ENCODE measurements around the gene CRIP2. TPM values are rescaled to one million over a fixed set of nuclear protein-coding genes. Genes with fewer than 3 reads are reported as not detected.

Gene CRIP2
- total and polyA plus RNA-seq, 4 donors: 4.3 to 40.0 (median 20.7) TPM

DNA sequence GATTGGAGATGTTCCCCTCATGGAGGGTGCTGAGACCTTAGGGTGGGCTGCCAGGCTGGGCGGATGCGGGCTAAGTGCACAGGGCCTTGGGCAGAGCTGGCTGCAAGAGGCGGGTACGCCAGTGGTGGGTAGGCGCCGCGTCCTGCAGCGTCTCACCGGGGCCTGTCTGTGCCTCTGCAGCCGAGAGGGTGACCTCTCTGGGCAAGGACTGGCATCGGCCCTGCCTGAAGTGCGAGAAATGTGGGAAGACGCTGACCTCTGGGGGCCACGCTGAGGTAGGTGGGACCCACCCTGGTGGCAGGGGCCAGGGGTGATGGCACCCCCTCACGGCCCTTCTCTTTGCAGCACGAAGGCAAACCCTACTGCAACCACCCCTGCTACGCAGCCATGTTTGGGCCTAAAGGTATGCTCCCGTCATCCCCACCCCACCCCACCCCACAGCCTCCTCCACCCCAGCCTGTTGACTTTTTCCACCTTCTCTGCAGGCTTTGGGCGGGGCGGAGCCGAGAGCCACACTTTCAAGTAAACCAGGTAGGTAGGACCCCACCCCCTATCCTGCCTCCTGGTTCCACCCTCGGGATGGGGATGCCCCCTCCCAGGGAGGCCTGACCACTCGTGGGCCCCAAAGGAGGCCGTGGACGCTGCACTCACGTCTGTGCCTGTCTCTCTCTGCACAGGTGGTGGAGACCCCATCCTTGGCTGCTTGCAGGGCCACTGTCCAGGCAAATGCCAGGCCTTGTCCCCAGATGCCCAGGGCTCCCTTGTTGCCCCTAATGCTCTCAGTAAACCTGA is 13.6 kb downstream of the CRIP2 start:
- Histone ChIP-seq H3K27me3 (ENCODE audit: control insufficient read depth in 4 of 4, insufficient read depth in 4 of 4, low read length in 3 of 4) (no peaks in the 10 kb centered on the region), H3K9ac (ENCODE audit: low read depth in 1 of 2, low read length in 2 of 2) (no peak overlapping the region), H3K9me3 (ENCODE audit: control insufficient read depth in 4 of 4, low read length in 3 of 4) (no peaks in the 10 kb centered on the region), H3K4me3 (ENCODE audit: low read depth in 1 of 3, low read length in 3 of 3) (peak overlapping the region in 1 of 3 donors; percentile 25), H3K4me1 (ENCODE audit: control insufficient read depth in 4 of 4, insufficient read depth in 4 of 4, low read length in 3 of 4) (peaks cover 10 to 50% (median 25%) of the 10 kb centered on the region in 4 donors), H3K36me3 (ENCODE audit: control insufficient read depth in 4 of 4, insufficient read depth in 3 of 4, low read depth in 1 of 4, low read length in 3 of 4) (peaks cover 0 to 1% (median 0%) of the 10 kb centered on the region in 4 donors), H3K27ac (ENCODE audit: low read depth in 1 of 2, low read length in 2 of 2) (peak overlapping the region in 1 of 2 donors; percentile 16)
- TF ChIP-seq GABPA (IDR thresholded peaks at IDR 0.05 in 1 of 2, conservative IDR thresholded peaks at IDR 0.05 in 1 of 2): no peak
- no peak for TF ChIP-seq TAF1 (conservative IDR thresholded peaks at IDR 0.05)
- no peak for DNase-seq (ENCODE audit: low spot score)
- 52% methylated on average over 26 of the region's 26 CpGs for WGBS

- WGBS: 66% methylated on average over 20 of the region's 20 CpGs
- no peaks in the 10 kb centered on the region for H3K27me3 ChIP-seq (ENCODE audit: control insufficient read depth in 4 of 4, insufficient read depth in 4 of 4, low read length in 3 of 4)
- H3K36me3 ChIP-seq (ENCODE audit: control insufficient read depth in 4 of 4, insufficient read depth in 3 of 4, low read depth in 1 of 4, low read length in 3 of 4): peaks cover 0 to 1% (median 0%) of the 10 kb centered on the region in 4 donors
- H3K9me3 ChIP-seq (ENCODE audit: control insufficient read depth in 4 of 4, low read length in 3 of 4): no peaks in the 10 kb centered on the region
- no peak for DNase-seq (ENCODE audit: low spot score)
- peaks cover 10 to 56% (median 31%) of the 10 kb centered on the region in 4 donors for H3K4me1 ChIP-seq (ENCODE audit: control insufficient read depth in 4 of 4, insufficient read depth in 4 of 4, low read length in 3 of 4)
- no peak overlapping the region for H3K27ac ChIP-seq (ENCODE audit: low read depth in 1 of 2, low read length in 2 of 2)
- no peak overlapping the region for H3K9ac ChIP-seq (ENCODE audit: low read depth in 1 of 2, low read length in 2 of 2)
- TF ChIP-seq YY1 (IDR thresholded peaks at IDR 0.05): no peak
- no peak for TF ChIP-seq JUND (IDR thresholded peaks at IDR 0.05)
- TF ChIP-seq RAD21 (IDR thresholded peaks at IDR 0.05): no peak
- TF ChIP-seq TAF1 (conservative IDR thresholded peaks at IDR 0.05): no peak
- TF ChIP-seq, protein P1, sequence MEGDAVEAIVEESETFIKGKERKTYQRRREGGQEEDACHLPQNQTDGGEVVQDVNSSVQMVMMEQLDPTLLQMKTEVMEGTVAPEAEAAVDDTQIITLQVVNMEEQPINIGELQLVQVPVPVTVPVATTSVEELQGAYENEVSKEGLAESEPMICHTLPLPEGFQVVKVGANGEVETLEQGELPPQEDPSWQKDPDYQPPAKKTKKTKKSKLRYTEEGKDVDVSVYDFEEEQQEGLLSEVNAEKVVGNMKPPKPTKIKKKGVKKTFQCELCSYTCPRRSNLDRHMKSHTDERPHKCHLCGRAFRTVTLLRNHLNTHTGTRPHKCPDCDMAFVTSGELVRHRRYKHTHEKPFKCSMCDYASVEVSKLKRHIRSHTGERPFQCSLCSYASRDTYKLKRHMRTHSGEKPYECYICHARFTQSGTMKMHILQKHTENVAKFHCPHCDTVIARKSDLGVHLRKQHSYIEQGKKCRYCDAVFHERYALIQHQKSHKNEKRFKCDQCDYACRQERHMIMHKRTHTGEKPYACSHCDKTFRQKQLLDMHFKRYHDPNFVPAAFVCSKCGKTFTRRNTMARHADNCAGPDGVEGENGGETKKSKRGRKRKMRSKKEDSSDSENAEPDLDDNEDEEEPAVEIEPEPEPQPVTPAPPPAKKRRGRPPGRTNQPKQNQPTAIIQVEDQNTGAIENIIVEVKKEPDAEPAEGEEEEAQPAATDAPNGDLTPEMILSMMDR (IDR thresholded peaks at IDR 0.05; ENCODE audit: low read depth, low read length, missing input control): no peak
- no peak for TF ChIP-seq FOXA1 (IDR thresholded peaks at IDR 0.05)
- no peak for TF ChIP-seq FOXA2 (IDR thresholded peaks at IDR 0.05)
- TF ChIP-seq GABPA (IDR thresholded peaks at IDR 0.05 in 1 of 2, conservative IDR thresholded peaks at IDR 0.05 in 1 of 2): no peak
- no peak for TF ChIP-seq HNF4G (IDR thresholded peaks at IDR 0.05)
- TF ChIP-seq HNF4A (conservative IDR thresholded peaks at IDR 0.05): no peak
- TF ChIP-seq SP1 (IDR thresholded peaks at IDR 0.05): no peak
- no peak for TF ChIP-seq NR2F2 (IDR thresholded peaks at IDR 0.05)
- TF ChIP-seq, protein P2, sequence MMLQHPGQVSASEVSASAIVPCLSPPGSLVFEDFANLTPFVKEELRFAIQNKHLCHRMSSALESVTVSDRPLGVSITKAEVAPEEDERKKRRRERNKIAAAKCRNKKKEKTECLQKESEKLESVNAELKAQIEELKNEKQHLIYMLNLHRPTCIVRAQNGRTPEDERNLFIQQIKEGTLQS (IDR thresholded peaks at IDR 0.05): no peak
- TF ChIP-seq, protein P3, sequence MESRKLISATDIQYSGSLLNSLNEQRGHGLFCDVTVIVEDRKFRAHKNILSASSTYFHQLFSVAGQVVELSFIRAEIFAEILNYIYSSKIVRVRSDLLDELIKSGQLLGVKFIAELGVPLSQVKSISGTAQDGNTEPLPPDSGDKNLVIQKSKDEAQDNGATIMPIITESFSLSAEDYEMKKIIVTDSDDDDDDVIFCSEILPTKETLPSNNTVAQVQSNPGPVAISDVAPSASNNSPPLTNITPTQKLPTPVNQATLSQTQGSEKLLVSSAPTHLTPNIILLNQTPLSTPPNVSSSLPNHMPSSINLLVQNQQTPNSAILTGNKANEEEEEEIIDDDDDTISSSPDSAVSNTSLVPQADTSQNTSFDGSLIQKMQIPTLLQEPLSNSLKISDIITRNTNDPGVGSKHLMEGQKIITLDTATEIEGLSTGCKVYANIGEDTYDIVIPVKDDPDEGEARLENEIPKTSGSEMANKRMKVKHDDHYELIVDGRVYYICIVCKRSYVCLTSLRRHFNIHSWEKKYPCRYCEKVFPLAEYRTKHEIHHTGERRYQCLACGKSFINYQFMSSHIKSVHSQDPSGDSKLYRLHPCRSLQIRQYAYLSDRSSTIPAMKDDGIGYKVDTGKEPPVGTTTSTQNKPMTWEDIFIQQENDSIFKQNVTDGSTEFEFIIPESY (IDR thresholded peaks at IDR 0.05): no peak
- TF ChIP-seq RXRA (IDR thresholded peaks at IDR 0.05): no peak
- TF ChIP-seq, protein P4, sequence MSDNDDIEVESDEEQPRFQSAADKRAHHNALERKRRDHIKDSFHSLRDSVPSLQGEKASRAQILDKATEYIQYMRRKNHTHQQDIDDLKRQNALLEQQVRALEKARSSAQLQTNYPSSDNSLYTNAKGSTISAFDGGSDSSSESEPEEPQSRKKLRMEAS (IDR thresholded peaks at IDR 0.05): no peak
- no peak overlapping the region for H3K4me3 ChIP-seq (ENCODE audit: low read depth in 1 of 3, low read length in 3 of 3)
These were observed 14.3 kb downstream of the CRIP2 start for GRCh38 chr14:105488781-105489541.

All from liver (tissue), 9 donors.